Measurements from ENCODE around the gene QRICH1. TPM values are rescaled to one million over a fixed set of nuclear protein-coding genes. Genes with fewer than 3 reads are reported as not detected.

Gene QRICH1
- total RNA-seq, 4 donors from 2014 or later: 66.2 to 93.9 (median 82.6) TPM

DNA sequence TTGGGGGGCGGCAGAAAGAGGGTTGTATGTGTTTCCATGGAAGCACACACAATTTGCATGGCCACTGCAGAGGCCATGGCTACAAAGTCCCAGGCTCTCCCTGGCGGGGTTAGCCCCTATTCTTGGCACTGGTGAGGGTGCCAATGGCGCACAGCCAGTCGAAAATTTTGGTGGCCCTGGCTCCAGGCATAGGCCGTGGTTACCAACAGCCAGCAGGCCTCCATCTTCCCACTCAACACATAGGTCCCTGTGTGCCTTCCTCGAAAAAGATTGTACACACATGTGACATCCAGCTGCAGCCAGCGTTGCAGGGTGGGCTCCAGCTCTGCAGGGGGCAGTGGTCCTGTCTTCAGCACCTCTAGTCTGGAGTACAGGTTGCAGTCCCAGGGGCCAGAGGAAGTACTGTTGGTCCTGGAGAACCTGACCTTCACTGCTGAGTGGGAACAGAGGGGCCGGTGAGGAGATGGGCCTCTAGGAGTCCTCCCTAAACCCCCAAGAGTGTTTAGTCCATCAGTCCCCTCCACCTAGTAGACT, 96.7 kb downstream of the QRICH1 start:
- WGBS, 2 donors: 81 to 86% methylated on average over 7 of the region's 8 CpGs
- peaks cover 0 to 12% (median 0%) of the 10 kb centered on the region in 4 donors for H3K4me1 ChIP-seq
- peaks cover 0 to 62% (median 5%) of the 10 kb centered on the region in 3 donors for H3K36me3 ChIP-seq
- TF ChIP-seq, protein P1, sequence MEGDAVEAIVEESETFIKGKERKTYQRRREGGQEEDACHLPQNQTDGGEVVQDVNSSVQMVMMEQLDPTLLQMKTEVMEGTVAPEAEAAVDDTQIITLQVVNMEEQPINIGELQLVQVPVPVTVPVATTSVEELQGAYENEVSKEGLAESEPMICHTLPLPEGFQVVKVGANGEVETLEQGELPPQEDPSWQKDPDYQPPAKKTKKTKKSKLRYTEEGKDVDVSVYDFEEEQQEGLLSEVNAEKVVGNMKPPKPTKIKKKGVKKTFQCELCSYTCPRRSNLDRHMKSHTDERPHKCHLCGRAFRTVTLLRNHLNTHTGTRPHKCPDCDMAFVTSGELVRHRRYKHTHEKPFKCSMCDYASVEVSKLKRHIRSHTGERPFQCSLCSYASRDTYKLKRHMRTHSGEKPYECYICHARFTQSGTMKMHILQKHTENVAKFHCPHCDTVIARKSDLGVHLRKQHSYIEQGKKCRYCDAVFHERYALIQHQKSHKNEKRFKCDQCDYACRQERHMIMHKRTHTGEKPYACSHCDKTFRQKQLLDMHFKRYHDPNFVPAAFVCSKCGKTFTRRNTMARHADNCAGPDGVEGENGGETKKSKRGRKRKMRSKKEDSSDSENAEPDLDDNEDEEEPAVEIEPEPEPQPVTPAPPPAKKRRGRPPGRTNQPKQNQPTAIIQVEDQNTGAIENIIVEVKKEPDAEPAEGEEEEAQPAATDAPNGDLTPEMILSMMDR (IDR thresholded peaks at IDR 0.05): no peak
- TF ChIP-seq EP300 (IDR thresholded peaks at IDR 0.05) (no peak), POLR2A (IDR thresholded peaks at IDR 0.05) (no peak)
- no peak for DNase-seq (ENCODE audit: low spot score in 2 of 2)
- H3K9me3 ChIP-seq: no peaks in the 10 kb centered on the region
- H3K4me3 ChIP-seq: no peak overlapping the region
- H3K27me3 ChIP-seq: no peaks in the 10 kb centered on the region
- no peak overlapping the region for H3K27ac ChIP-seq

DNA sequence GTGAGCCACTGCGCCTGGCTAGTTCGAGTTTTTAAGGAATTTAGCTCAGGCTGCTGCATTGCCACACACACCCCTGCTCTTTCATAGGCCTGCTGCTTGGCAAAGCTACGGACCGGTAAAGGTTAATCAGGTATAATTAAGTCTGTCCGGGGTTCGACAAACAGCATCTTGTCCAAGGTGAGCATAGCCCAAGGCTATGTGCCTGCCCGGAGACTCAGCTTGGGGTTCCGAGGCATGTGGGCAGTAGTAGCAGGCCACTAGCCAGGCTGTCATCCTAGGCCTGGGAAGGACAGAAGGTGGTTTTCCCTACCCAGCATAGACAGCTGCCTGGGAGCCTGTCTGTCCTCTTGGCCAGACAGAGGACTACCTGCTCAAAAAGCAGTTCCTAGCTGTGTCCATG, 97.2 kb downstream of the QRICH1 start:
- Histone ChIP-seq H3K4me3 (no peak overlapping the region), H3K9me3 (no peaks in the 10 kb centered on the region), H3K36me3 (peaks cover 0 to 57% (median 5%) of the 10 kb centered on the region in 3 donors), H3K4me1 (peaks cover 0 to 17% (median 2%) of the 10 kb centered on the region in 4 donors), H3K27me3 (no peaks in the 10 kb centered on the region), H3K27ac (no peak overlapping the region)
- WGBS, 2 donors: 93 to 96% methylated on average over 8 of the region's 8 CpGs
- no peak for TF ChIP-seq POLR2A (IDR thresholded peaks at IDR 0.05)
- TF ChIP-seq, protein P1 (IDR thresholded peaks at IDR 0.05): no peak
- TF ChIP-seq EP300 (IDR thresholded peaks at IDR 0.05): no peak
- DNase-seq (ENCODE audit: low spot score in 2 of 2): no peak

DNA sequence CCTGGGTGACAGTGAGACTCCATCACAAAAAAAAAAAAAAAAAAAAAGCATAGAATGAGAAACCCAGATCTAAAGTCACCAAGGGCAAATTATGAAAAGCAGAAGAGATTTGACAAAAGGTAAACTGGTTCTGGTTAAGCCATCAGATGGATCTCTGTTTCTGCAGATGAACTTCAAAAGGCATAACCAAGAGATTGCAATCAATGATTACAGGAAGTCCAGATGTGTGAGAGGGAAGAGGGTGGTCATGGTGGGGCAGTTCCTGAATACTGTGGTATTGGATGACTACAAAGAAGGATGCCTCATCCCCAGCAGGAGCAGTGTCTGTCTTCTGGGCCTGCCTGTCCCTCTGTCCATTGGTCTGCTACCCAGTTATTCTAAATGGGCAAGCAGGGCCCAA, 100.0 kb downstream of the QRICH1 start:
- Histone ChIP-seq H3K4me3 (no peak overlapping the region), H3K9me3 (no peaks in the 10 kb centered on the region), H3K4me1 (peaks cover 4 to 33% (median 15%) of the 10 kb centered on the region in 4 donors), H3K36me3 (peaks cover 0 to 44% (median 5%) of the 10 kb centered on the region in 3 donors), H3K27me3 (no peaks in the 10 kb centered on the region), H3K27ac (no peak overlapping the region)
- DNase-seq (ENCODE audit: low spot score in 2 of 2): no peak
- TF ChIP-seq, protein P1 (IDR thresholded peaks at IDR 0.05): no peak
- no peak for TF ChIP-seq POLR2A (IDR thresholded peaks at IDR 0.05)
- TF ChIP-seq EP300 (IDR thresholded peaks at IDR 0.05): no peak

DNA sequence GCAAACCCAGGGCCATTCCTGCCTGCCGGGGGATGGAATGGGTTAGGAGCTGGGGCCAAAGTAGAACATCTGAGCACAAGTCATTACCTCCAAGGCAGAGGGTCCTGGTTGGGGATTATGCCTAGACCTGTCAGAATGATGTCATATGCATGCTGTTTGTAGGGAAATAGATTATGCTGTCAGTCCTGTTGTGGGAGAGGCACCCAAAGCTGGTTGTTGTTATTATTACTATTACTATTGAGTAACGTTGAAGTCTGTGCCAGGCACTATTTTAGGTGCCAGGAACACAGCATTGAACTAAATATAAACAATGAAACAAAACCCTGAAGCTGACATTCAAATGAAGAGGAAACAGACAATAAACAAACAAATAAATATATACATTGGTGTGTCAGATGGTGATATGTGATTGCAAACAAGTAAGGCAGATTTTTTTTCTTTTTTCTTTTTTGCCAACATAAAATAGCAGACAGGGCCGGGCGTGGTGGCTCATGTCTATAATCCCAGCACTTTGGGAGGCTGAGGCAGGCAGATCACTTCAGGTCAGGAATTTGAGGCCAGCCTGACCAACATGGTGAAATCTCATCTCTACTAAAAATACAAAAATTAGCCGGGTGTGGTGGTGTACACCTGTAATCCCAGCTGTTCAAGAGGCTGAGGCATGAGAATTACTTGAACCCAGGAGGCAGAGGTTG, 101.9 kb downstream of the QRICH1 start:
- Histone ChIP-seq H3K4me3 (peak overlapping the region in 1 of 4 donors; percentile 91), H3K4me1 (peaks cover 4 to 38% (median 18%) of the 10 kb centered on the region in 4 donors), H3K27me3 (no peaks in the 10 kb centered on the region), H3K9me3 (no peaks in the 10 kb centered on the region), H3K27ac (peak overlapping the region in 3 of 4 donors; percentile 90 to 98 (median 97)), H3K36me3 (peaks cover 0 to 28% (median 5%) of the 10 kb centered on the region in 3 donors)
- TF ChIP-seq, protein P1 (IDR thresholded peaks at IDR 0.05): no peak
- no peak for TF ChIP-seq EP300 (IDR thresholded peaks at IDR 0.05)
- no peak for TF ChIP-seq POLR2A (IDR thresholded peaks at IDR 0.05)
- WGBS, 2 donors: 71 to 85% methylated on average over 5 of the region's 5 CpGs
- DNase-seq (ENCODE audit: low spot score in 2 of 2): no peak
